Activated T-helper 9 cell treated with anti-CD3 and anti-CD28 coated beads, Interleukin-2, amount 50 U/mL, for 16 hours (primary cell): ENCODE results near the gene SHE.
"Not testable (repeated sequence)": the region's sequence is repeated elsewhere in the genome, so short reads cannot be mapped to it uniquely, and the experiment has no call there.

Experiments
- DNase-seq: peaks from one replicate; pipeline ENCODE4 v3.0.0-alpha.2; 2020; ENCODE audit warnings: low read depth

Gene SHE

DNA sequence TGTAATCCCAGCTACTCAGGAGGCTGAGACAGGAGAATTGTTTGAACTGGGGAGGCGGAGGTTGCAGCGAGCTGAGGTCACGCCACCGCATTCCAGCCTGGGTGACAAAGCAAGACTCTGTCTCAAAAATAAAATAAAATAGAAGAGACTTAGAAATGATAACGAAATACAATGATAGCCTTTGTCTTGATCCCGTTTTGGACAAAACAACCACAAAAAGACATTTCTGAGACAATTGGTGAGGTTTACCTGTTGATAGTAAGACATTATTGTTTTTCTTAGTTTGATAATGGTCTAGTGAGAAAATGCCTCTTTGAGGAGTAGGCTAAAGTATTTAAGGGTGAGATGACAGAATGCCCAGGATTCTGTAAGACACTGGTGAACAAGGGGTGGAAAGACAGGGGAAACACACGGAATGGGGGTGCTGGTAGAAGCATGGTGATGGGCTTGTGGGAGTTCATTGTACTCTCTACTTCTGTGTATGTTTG is 11.9 kb upstream of the SHE start:
- no peak for DNase-seq

DNA sequence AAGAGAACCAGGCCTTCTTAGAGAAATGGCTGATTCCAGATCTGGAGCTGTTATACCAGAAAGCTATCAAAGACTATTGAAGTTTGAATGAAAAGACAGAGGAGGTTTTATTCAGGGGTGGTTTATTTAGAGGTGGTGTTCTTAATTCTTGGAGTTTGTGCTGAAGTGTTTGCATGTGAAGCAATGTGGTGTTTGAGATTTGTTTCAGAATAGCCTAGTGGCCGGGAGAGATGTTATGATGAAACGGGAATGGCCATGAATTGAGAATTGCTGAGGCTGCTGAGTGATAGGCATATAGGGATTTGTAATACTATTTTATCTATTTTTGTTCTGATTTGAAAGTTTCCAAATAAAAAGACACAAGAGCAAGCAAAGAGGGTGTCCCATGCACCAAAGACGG is 10.5 kb upstream of the SHE start:
- no peak for DNase-seq

DNA sequence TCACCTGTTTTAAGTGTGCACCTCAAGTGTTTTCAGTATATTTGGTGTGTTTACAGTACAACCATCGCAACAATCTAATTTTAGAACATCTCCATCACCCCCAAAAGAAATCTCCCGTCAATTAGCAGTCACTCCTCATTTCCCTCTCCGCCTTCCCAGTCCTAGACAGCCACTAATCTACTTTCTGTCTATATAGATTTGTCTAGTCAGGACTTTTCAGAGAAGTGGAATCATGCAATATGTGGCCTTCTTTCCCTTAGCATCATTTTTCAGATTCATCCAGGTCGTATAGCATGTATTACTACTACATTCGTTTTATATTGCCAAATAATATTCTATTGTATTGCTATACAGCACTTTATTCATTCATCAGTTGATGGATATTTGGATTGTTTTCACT is 1.7 kb upstream of the SHE start:
- DNase-seq: no peak

DNA sequence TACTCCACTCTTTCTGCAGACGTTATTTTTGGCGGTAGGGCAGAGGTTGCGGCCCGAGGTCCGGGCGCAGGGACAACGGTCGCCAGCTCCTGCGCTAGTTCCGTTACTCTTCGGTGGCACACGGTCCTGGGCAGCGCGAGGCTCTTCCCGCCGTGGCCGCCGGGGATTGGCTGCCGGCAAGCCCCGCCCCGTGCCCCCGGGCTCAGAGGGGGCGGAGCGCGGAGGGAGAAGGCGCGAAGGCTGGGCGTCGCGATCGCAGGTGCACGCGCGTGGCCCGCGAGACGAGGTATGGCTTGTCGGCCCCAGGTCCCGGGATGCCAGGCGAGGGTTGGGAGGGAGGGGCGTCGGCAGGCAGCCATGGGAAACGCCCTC is 518 bp upstream of the SHE start:
- DNase-seq: no peak

DNA sequence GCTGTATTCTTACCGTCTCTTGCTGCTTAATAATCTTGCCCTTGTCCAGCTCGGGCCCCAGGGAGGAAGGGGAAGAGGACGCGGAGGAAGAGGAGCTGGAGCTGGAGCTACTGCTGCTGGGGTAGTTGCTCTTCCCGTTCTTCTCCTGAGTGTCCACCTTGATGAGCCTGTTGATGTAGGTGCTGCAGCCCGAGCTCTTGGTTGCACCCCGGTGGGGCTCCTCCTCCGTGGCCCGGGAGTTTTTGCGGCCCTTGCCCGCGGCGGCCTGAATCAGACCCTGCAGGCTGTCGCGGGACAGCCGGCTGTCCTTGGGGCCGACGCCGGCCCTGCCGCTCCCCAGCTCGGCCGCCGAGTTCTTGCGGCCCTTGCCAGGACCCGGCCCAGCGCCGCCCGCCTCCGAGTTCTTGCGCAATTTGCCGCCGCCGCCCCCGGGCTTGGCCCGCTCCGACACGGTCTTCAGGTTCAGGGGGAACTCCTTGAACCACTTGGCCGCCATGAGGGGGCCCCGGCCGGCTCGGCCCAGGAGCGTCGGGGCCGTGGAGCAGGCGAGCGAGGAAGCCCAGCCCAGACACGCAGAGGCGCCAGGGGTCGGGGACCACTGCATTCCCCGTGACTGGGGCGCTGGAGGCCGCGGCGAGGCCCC is 668 bp downstream of the SHE start:
- DNase-seq: no peak

DNA sequence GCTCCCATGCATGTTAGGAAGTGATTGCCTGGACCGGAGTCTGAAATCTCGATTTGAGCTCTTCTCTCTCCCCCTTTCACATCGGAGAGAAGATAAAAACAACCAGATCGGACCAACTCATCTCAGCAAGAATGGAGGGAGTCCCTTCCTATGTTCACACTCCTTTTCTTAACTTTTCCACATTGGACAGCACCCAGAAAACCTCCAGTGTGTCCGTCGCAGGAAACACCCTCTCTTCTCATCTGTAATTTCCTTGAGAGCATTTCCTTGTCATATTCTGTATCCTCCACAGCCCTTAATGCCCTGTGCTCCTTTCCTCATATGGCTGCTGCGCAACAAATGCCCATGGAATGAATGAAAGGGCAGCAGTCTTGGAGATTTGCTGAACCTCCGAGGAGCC is 1.7 kb downstream of the SHE start:
- DNase-seq: no peak

DNA sequence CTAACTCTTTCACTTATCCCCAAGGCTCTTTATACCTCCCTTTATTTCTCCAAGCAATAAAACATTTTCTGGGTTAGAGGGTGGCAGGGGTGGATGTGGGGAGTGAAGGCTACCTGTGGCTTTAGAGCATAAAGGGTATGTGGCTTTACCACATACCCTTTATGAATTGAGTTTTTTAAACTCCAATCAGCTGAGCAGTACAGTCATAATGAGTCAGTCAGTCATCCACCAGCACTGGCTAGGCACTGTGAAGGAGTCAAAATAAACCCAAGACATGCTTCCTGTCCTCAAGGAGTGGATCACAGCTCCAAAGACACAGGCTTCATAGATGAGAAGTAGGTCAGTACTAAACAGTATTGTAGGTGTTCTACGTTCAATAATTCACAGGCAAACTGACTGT is 2.8 kb downstream of the SHE start:
- DNase-seq: no peak

DNA sequence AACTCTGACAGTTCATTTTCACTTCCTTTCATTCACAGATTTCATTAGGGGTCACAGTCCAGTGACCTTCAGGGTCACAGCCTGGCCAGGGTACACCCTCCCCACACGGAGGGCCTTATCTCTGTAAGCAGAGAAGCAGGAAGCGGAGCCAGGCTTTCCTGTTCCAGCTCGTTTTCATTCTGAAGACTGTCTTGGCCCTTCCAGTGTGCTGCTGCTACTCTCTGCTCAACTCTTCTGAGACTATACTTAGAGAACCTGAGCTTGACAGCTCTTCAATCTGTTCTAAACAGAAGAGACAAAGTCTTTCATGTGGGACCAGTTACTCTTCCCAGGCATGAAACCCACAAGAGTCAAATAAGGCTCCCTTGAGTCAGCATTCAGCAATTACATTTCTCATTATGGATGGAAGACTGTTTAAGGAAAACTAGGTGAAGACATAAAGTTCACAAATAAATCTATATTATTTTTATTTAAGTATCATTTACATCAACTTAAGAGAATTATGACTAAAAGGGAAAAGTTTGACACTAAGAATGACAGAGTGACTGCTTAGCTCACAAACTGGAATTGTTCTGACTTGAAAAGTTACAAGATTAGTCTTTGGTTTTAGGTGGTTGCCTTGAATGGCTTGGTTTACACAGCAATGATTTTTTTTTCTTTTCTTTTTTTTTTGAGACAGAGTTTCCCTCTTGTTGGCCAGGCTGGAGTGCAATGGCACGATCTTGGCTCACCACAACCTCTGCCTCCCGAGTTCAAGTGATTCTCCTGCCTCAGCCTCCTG is 5.0 kb downstream of the SHE start:
- no peak for DNase-seq

DNA sequence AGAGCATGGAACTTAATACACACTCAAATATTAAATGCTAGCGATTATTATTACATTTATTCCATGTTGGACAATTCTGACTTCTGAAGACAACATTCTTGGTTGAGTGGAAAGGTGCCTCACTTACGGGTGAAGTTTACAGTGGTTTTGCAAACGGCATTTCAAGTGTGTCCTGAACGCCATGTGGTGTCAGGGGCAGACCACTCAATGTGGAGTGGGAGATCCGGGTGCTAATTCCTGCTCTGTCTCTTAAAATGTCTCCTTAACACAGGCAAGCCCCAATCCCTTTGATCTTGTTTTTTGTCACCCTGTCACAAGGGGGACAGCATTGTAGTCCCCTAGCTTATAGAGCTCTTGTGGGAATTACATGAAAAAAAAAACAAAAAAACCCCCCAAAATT is 5.8 kb downstream of the SHE start:
- DNase-seq: no peak

DNA sequence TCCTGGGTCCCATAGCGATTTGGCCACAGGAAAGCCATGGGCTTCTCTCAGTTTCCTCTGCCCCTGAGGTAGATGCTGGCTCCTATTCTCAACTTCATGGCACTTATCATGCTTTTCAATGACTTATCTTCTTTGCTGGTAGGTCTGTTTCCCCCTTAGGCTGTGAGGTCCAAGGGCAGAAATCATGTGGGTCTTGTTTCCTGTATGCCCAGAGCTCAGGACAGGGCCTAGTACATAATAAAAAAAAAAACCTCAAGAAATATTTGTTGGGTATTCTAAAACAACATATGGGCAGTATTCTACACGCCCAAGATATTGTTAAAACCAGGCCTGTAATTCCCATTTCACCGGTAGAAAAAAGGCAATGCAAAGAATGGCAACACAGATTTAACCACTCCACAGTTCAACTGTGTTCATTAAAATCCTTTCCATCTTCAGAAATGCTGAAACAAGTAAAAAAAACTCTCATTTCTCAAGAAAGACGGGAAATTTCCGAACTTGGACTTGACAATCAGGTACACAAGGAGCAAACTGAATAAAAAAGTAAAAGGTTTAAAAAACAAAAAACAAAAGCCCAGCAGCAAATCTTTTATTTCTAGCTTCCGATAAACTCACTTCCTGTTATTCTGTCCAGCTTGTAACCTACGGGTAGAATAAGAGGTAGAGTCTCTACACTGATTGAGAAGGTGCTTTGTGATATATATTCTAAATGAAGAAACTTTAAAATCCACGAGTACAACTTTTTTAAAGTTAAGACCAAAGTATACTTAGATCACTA is 6.5 kb downstream of the SHE start:
- DNase-seq: no peak

DNA sequence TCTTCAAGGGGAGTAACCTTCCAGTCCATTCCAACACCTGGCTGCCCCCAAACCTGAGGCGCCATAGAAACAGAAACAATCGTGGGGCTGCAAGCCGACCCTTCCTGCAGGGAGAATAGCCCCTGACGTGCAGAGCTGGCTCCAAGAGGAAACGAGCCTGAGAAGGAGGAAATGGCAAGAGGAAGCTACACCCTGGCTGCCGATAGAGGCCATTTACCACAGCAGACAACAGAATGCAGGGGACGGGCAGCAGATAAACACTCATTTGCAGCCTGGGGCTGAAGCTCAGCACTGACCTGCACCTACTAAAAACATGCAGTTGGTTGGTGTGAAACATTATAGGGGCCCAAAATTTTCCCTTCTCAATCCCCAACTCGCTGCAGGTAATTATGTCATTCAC is 8.9 kb downstream of the SHE start:
- DNase-seq: no peak

DNA sequence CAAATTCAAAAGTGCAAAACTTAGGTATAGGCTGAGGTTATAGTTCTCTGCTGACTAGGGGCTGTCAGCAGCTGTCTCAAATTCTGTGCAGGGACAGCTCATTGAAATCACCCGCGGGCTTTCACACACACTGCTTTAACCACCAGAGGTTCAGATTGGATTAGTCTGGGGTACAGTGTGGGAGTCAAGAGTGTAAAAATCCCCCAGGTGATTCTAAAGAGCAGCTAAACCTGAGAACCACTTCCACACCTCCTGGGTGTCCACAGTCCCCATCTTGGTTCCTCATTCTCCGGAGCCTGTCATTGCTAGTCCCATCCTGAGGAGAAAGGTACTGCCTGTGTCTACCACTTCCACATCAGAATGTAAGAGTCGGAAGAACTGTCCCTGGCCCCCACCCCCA is 10.1 kb downstream of the SHE start:
- no peak for DNase-seq

DNA sequence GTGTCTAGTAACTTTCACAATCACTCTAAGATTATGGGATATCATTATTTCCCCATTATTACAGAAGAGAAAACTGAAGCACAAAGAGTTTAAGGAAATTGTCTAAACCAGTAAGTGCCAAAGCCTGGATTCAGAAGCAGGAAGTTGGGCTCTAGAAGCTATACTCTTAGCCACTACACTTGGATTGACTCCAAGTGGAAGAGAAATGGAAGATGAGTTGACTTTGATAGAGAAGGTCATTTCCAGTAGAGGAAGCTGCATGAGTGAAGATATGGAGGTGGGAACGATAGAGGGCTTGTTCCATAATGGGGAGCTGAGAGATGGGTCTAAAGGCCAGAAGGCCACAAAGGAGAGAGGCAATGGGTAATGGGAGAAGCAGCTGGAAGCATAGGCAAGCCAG is 11.9 kb downstream of the SHE start:
- DNase-seq: no peak

DNA sequence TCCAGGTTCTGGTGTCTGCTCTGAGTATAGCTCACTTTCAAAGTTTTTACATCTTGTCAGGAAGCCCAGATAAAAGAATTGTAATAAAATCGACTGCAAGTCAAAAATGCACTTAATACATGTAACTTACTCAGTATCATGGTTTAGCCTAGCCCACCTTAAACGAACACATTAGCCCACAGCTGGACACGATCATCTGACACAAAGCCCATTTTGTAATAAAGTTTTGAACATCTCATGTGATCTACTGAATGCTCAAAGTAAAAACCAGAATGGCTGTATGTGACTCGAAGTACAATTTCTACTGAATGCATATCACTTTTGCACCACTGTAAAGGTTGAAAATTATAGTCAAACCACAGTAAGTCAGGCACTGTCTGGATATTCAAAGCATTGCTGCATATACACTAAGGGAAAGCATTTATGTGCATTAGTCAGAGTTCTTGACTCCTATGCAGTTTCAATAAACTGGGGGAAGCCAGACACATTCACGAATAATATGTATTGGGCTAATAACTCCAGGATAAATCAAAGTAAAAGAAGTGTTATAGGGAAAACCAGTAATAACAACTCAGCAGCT is 12.4 kb downstream of the SHE start:
- no peak for DNase-seq

DNA sequence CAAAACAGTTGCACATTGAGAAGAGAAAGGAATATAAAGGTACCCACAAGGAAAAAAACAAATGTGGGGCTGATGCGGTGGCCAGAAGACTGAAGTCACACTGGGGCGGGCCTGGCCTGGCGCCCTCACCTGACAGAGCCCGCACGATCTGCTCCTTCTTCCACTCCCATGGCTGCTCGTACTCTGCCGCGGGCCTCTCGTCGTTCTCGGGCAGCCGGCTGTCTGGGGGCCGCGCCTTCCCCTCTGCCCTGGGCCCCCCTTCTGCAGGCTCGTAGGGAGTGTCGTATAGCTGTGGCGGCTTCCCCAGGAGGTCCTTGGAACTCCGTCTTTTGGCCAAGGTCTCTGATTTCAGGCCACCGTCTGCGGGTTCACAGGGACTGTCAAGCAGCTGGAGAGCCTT is 13.3 kb downstream of the SHE start:
- DNase-seq: no peak

DNA sequence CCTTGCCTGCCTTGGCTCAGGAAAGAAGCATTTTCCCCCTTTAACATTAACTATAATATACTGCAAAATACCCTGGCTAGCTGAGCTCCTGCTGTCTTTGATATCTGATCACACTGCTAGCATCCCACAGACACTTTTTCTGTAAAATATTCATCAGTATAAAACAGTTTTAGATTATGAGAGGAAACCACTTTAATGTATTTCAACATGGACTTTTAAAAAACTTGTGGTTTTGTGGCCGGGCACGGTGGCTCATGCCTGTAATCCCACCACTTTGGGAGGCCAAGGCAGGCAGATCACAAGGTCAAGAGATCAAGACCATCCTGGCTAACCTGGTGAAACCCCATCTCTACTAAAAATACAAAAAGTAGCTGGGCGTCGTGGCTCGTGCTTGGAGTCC is 15.5 kb downstream of the SHE start:
- DNase-seq: not testable (repeated sequence)

DNA sequence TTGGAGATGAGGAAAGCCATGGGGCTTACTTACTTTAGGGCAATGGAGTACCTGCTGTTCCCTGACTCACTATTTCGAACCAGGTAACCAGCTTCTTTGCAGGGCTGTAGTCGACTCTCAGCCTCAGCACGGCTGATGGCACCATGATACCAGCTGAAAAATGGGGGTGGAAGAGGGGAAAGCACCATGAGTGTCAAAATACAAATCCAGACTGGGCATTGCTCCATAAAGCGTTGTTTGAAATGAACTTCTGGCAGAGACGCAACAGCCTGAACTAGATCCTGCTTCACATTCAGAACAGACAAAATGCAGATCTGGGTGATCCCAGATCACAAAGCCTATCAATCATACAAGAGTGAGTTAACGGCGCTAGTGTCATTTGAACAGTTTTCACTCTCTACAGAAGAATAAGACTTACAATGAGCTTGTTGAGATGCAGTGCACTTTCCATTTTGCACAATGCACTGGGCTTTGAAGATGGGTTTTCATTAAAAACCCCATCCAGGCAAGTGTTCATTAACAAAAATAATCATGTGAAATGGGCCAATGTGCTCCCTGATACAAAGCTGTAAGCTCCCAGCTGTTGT is 16.2 kb downstream of the SHE start:
- DNase-seq: no peak

DNA sequence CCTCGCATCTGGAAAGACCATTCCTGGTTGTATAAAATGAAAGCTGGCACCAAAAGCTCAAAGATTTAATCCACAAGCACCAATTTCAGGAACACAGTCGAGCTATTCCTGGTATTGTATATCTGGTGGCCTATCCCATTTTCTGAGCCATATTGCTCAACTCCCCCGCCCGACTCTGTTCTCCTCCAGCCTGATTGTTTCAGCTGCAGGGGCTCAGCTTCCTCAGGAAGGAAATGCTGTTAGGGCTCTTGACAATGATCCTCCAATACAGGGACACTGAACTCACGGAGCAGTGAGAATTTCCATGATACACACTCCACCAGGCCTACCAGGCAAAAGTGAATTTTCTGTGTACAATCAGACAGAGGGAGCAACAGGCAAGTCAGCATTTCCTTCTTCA is 17.1 kb downstream of the SHE start:
- no peak for DNase-seq

DNA sequence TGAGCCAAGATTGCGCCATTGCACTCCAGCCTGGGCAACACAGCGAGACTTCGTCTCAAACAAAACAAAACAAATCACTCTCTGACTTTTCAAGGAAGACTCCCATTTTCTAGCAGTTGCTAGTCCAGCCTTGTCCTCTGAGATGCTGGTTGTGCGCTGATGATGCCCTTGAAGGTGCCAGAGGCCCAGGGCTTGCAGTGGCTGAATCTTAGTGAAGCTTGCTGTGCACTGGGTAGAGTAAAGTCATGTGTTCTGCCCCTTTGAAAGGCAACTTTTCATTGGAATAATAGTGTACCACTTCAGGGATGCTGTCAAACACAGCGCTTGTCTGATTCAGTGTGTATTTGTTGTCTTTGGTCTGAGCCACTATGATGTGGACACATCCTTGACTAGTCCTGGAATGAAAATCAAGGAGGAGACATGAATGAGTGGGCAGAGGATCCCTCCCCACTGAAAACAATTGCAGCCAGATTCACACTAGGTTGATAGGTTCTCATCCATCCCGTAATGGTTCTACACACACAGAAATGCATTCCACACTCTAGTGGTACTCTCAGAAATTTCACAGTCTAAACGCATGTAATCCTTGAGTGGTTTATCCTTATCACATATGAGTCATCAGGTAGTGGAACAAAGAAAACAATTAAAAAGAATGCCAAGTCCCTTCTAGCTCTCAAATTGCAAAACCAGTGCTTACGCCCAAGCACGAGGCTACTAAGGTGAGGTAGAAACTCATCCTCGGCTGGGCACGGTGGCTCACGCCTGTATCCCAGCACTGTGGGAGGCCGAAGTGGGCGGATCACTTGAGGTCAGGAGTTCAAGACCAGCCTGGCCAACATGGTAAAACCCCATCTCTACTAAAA is 18.0 kb downstream of the SHE start:
- no peak for DNase-seq

DNA sequence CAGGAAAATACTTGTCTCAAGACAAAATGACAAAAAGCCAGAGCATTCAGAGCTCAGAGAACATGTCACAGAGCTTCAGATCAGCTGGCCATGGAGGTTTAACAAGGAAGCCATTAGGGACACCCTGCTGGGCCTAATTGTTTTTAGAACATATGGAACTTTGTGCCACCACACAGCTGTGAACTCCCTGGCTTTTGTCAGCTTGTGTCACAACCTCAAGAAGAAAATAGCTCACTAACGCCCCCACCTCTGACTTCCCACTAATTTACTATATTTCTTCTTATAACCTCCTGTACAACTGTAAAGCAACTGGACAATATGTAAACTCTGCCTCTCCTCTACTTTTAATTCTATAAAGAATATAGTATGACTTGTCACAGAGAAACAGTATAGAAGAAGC is 21.2 kb downstream of the SHE start:
- DNase-seq: no peak

DNA sequence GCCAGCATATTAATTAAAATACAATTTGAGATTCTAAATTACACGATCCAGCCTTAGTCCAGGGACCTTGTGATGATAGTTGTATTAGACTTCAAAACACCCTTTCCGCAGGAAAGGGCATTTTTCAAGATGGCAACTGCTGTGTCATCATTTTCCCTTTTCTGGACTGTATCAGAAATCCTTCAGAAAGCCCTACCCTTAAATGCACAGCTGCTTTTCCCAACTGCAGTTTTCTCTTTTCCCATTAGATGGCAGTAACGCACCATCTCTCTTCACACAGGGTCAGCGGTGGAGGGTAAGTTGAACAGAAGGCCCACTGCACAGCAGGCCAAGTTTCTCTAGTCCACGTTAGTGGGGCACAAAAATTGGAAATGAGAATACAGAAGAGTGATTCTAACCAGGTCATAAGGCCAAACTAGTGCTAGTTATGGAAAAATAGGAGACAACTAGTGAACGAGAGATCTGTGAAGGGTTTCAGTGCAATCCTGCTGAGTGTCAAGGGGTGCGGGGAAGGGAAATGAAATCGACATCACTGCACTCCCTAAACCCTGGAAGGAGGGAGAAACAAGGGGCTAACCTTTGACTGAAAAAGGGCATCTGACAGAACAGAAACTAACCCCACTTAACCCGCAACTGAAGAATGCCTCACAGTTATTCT is 22.3 kb downstream of the SHE start:
- no peak for DNase-seq
